DOHH2 (cell line): ENCODE data around the gene ZNF536.

Experiments used
- H3F3A ChIP-seq: fragments of 200-600 bp; sonication (generic), shearing (Covaris generic); 2 replicates; pipeline ENCODE4 v1.6.0; 2016; ENCODE audit warnings: antibody characterized with exemption, mild to moderate bottlenecking; ENCODE audit not compliant: control insufficient read depth, insufficient read depth
- H3K27ac ChIP-seq: fragments of 200-600 bp; sonication (generic); 2 replicates; pipeline ENCODE4 v1.5.1; 2014; ENCODE audit warnings: low read depth, mild to moderate bottlenecking, low read length, moderate library complexity
- H3K27me3 ChIP-seq: fragments of 200-600 bp; sonication (generic); 2 replicates; pipeline ENCODE4 v1.6.1; 2014; ENCODE audit warnings: mild to moderate bottlenecking, low read length, mixed read lengths; ENCODE audit not compliant: control insufficient read depth
- H3K36me3 ChIP-seq: fragments of 200-600 bp; sonication (generic); 2 replicates; pipeline ENCODE4 v1.6.1; 2014; ENCODE audit warnings: mild to moderate bottlenecking, low read length, moderate library complexity, mixed read lengths; ENCODE audit not compliant: control insufficient read depth
- H3K4me1 ChIP-seq: fragments of 200-600 bp; sonication (generic); 2 replicates; pipeline ENCODE4 v1.6.1; 2014; ENCODE audit warnings: mild to moderate bottlenecking, low read length, mixed read lengths; ENCODE audit not compliant: control insufficient read depth
- H3K4me2 ChIP-seq: fragments of 200-600 bp; sonication (generic); 2 replicates; pipeline ENCODE4 v1.6.0; 2014; ENCODE audit warnings: mild to moderate bottlenecking, low read length, moderate library complexity
- H3K4me3 ChIP-seq: fragments of 200-600 bp; sonication (generic); 2 replicates; pipeline ENCODE4 v1.5.1; 2014; ENCODE audit warnings: mild to moderate bottlenecking, low read length, mixed read lengths
- H3K79me2 ChIP-seq: fragments of 200-600 bp; sonication (generic); 2 replicates; pipeline ENCODE4 v1.6.1; 2014; ENCODE audit warnings: mild to moderate bottlenecking, low read length, mixed read lengths; ENCODE audit not compliant: control insufficient read depth
- H3K9me2 ChIP-seq: fragments of 200-600 bp; sonication (generic); replicated peaks from 2 replicates; pipeline ENCODE4 v1.6.1; 2014; ENCODE audit warnings: mild to moderate bottlenecking, low read length, mixed read lengths; ENCODE audit not compliant: control insufficient read depth
- H3K9me3 ChIP-seq: fragments of 200-600 bp; sonication (generic); 2 replicates; pipeline ENCODE4 v1.6.1; 2014; ENCODE audit warnings: antibody characterized with exemption, low read length, mixed read lengths; ENCODE audit not compliant: control insufficient read depth, insufficient read depth
- H4K20me1 ChIP-seq: fragments of 200-600 bp; sonication (generic); 2 replicates; pipeline ENCODE4 v1.6.0; 2014; ENCODE audit warnings: low read depth, mild to moderate bottlenecking, antibody characterized with exemption, low read length, moderate library complexity; ENCODE audit not compliant: control insufficient read depth, insufficient read depth
- EZH2phosphoT487 ChIP-seq: fragments of 200-600 bp; sonication (generic); IDR thresholded peaks from 2 replicates; pipeline ENCODE4 v1.6.1; 2017; ENCODE audit warnings: borderline replicate concordance, mild to moderate bottlenecking, antibody characterized with exemption, low read length, moderate library complexity, mixed read lengths
- TF ChIP-seq, protein P1 (sequence below): fragments of 200-600 bp; sonication (generic); IDR thresholded peaks from one replicate; pipeline ENCODE4 v1.5.1; 2014; ENCODE audit warnings: antibody characterized with exemption, mild to moderate bottlenecking, low read depth, low read length; ENCODE audit not compliant: poor library complexity, severe bottlenecking

The ZNF536 gene

GRCh38 chr19:30518965-30519606, 146.9 kb downstream of the ZNF536 start:
- Histone ChIP-seq H3K4me2 (no peak overlapping the region), H3K79me2 (no peaks in the 10 kb centered on the region), H3K27me3 (no peaks in the 10 kb centered on the region), H3F3A (no peaks in the 10 kb centered on the region), H4K20me1 (no peaks in the 10 kb centered on the region), H3K27ac (no peak overlapping the region), H3K4me3 (no peak overlapping the region), H3K4me1 (no peaks in the 10 kb centered on the region), H3K9me2 (no peaks in the 10 kb centered on the region), H3K9me3 (no peaks in the 10 kb centered on the region), H3K36me3 (no peaks in the 10 kb centered on the region)
- no peak for TF ChIP-seq EZH2phosphoT487
- TF ChIP-seq, protein P1, sequence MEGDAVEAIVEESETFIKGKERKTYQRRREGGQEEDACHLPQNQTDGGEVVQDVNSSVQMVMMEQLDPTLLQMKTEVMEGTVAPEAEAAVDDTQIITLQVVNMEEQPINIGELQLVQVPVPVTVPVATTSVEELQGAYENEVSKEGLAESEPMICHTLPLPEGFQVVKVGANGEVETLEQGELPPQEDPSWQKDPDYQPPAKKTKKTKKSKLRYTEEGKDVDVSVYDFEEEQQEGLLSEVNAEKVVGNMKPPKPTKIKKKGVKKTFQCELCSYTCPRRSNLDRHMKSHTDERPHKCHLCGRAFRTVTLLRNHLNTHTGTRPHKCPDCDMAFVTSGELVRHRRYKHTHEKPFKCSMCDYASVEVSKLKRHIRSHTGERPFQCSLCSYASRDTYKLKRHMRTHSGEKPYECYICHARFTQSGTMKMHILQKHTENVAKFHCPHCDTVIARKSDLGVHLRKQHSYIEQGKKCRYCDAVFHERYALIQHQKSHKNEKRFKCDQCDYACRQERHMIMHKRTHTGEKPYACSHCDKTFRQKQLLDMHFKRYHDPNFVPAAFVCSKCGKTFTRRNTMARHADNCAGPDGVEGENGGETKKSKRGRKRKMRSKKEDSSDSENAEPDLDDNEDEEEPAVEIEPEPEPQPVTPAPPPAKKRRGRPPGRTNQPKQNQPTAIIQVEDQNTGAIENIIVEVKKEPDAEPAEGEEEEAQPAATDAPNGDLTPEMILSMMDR = no peak

- no peaks in the 10 kb centered on the region for H3K9me3 ChIP-seq
- no peak overlapping the region for H3K4me2 ChIP-seq
- no peak overlapping the region for H3K27ac ChIP-seq
- H3K36me3 ChIP-seq = no peaks in the 10 kb centered on the region
- H3F3A ChIP-seq = no peaks in the 10 kb centered on the region
- no peak overlapping the region for H3K4me3 ChIP-seq
- no peaks in the 10 kb centered on the region for H4K20me1 ChIP-seq
- TF ChIP-seq EZH2phosphoT487 = no peak
- TF ChIP-seq, protein P1 = no peak
- no peaks in the 10 kb centered on the region for H3K9me2 ChIP-seq
- H3K79me2 ChIP-seq = no peaks in the 10 kb centered on the region
- H3K27me3 ChIP-seq = no peaks in the 10 kb centered on the region
- no peaks in the 10 kb centered on the region for H3K4me1 ChIP-seq
Measured at GRCh38 chr19:30519607-30520205, 147.5 kb downstream of the ZNF536 start.

DNA sequence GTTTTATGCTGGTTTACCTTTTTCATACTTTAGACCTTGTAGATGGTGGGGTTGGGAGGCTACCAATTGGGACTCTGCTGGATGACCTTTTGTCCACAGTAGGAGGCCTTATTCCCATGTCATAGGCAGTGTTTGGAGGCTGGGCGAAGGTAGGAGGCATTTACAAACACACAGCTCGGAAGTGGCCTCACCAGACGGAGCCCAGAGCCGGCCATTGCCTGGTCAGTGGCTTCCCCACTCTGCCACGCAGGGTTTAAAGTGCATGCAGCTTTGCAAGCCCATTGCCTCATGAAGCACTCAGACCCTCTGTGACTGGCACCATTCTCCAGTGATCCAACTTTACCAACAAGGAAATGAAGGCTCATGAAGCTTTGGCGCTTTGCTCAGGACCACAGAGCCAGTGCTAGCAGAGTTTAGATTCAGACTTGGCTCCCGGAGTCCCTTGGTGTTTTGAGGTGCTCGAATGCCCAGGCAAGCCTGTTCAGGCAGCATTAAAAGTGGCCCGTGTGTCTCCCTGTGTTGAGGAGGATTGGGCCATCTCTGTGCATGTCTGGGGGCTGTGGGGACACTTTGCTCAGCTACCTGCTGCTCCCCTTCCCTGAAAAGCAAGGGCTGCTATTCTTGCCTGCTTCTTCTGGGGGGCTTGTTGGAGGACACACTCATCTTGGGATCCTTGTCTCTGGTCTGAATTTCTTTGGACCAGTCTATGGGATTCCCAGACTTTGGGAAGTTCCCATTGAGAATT, 148.7 kb downstream of the ZNF536 start:
- no peak overlapping the region for H3K27ac ChIP-seq
- no peak overlapping the region for H3K4me2 ChIP-seq
- no peaks in the 10 kb centered on the region for H3K4me1 ChIP-seq
- no peaks in the 10 kb centered on the region for H3K79me2 ChIP-seq
- H3F3A ChIP-seq = no peaks in the 10 kb centered on the region
- no peaks in the 10 kb centered on the region for H3K9me2 ChIP-seq
- no peak overlapping the region for H3K4me3 ChIP-seq
- no peaks in the 10 kb centered on the region for H4K20me1 ChIP-seq
- no peak for TF ChIP-seq EZH2phosphoT487
- TF ChIP-seq, protein P1 = no peak
- H3K27me3 ChIP-seq = no peaks in the 10 kb centered on the region
- no peaks in the 10 kb centered on the region for H3K36me3 ChIP-seq
- no peaks in the 10 kb centered on the region for H3K9me3 ChIP-seq
